ENCODE data around the gene ZNF236.

DNA sequence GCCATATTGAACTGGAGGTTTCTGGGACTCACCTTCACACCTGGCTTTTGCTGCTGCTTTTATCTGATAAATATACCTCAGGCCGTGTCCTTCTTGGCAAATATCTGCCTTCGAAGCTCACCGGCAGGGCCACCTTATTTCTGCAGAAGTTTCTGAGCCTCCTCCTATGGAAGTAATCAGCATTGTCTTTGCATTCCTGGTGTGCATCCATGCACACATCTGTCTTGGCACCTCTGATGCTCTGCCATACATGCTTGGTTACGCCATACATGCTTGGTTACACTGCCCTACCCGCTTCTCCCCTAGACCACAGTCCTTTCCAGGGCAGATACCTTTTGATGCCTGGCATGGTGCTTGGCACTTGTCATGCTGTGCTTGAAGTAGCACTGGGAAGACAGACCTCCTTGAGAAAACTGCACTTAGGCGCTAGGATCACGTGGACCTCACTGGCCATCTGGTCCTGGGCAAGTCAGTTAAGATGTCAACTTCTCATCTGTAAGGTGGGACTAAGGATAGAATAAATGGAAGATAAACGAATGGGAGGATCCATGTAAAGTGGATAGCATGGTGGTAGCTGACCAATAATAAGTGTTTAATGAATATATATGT is 66.8 kb downstream of the ZNF236 start:
- TF ChIP-seq CTCF (IDR thresholded peaks at IDR 0.05) (no peak), ZFX (IDR thresholded peaks at IDR 0.05; ENCODE audit: borderline replicate concordance) (no peak)

All from 22Rv1 (cell line).